Hepatocyte (in vitro differentiated cells): Measurements from ENCODE around the gene MARK3. TPM values are rescaled to one million over a fixed set of nuclear protein-coding genes. Genes with fewer than 3 reads are reported as not detected.
A peak's percentile ranks its signal among the peaks of the same experiment; 100 is the strongest.

Experiments used
- DNase-seq: peaks from one replicate; pipeline ENCODE4 v3.0.0-alpha.2; 2016; ENCODE audit warnings: low spot score
- H2AFZ ChIP-seq: fragments of 200-600 bp; sonication (generic); 2 replicates; pipeline ENCODE4 v1.6.0; 2016; ENCODE audit warnings: antibody characterized with exemption, mild to moderate bottlenecking
- H3K27ac ChIP-seq: fragments of 200-600 bp; sonication (generic); 2 replicates; pipeline ENCODE4 v1.5.1; 2016; ENCODE audit warnings: mild to moderate bottlenecking
- H3K27me3 ChIP-seq: fragments of 200-600 bp; sonication (generic); 2 replicates; pipeline ENCODE4 v1.6.1; 2016
- H3K36me3 ChIP-seq: fragments of 200-600 bp; sonication (generic); replicated peaks from 2 replicates; pipeline ENCODE4 v1.5.1; 2016; ENCODE audit warnings: low read depth; ENCODE audit not compliant: insufficient read depth
- H3K4me1 ChIP-seq: fragments of 200-600 bp; sonication (generic); 2 replicates; pipeline ENCODE4 v1.5.1; 2016; ENCODE audit warnings: mild to moderate bottlenecking, moderate library complexity; ENCODE audit not compliant: insufficient read depth
- H3K4me2 ChIP-seq: fragments of 200-600 bp; sonication (generic); 2 replicates; pipeline ENCODE4 v1.6.0; 2016
- H3K4me3 ChIP-seq: fragments of 200-600 bp; sonication (generic); 2 replicates; pipeline ENCODE4 v1.5.1; 2016; ENCODE audit warnings: mild to moderate bottlenecking
- H3K79me2 ChIP-seq: fragments of 200-600 bp; sonication (generic); 2 replicates; pipeline ENCODE4 v1.6.0; 2017; ENCODE audit warnings: mild to moderate bottlenecking
- H3K9me2 ChIP-seq: fragments of 200-600 bp; sonication (generic); replicated peaks from 2 replicates; pipeline ENCODE4 v1.6.0; 2017; ENCODE audit warnings: mild to moderate bottlenecking; ENCODE audit not compliant: insufficient read depth
- H3K9me3 ChIP-seq: fragments of 200-600 bp; sonication (generic); 2 replicates; pipeline ENCODE4 v1.5.1; 2016; ENCODE audit warnings: low read depth, mild to moderate bottlenecking
- H4K20me1 ChIP-seq: fragments of 200-600 bp; sonication (generic); 2 replicates; pipeline ENCODE4 v1.6.0; 2016; ENCODE audit warnings: mild to moderate bottlenecking; ENCODE audit not compliant: insufficient read depth, poor library complexity, severe bottlenecking
- EZH2 ChIP-seq: fragments of 200-600 bp; sonication (generic); IDR thresholded peaks from 2 replicates; pipeline ENCODE4 v1.6.1; 2016; ENCODE audit warnings: antibody characterized with exemption, mild to moderate bottlenecking, borderline replicate concordance
- EZH2phosphoT487 ChIP-seq: fragments of 200-600 bp; sonication (generic); IDR thresholded peaks from one replicate; pipeline ENCODE4 v1.6.1; 2018; ENCODE audit warnings: antibody characterized with exemption, mild to moderate bottlenecking, low read depth, moderate library complexity; ENCODE audit not compliant: unreplicated experiment, severe bottlenecking
- WGBS: methylation state at CpG from one replicate; pipeline ENCODE4 v1.1.6; 2016; ENCODE audit warnings: low lambda C conversion rate; ENCODE audit errors: missing lambda C conversion rate; 5-methylcytosine and 5-hydroxymethylcytosine counted together
- polyA plus RNA-seq: library from polyadenylated mRNA; unstranded; fragments of >200 nt; fragmentation: Nextera tagmentation; extraction: Ambion mirVana; gene quantifications from 2 replicates; pipeline ENCODE4 v1.2.1, GENCODE V29; 2016
- total RNA-seq: library from RNA; depleted of rRNA; stranded (reverse); fragments of >200 nt; gene quantifications from 2 replicates; pipeline ENCODE4 v1.2.3, GENCODE V29; 2014
- TF ChIP-seq, protein P1 (sequence below): fragments of 200-600 bp; sonication (generic); IDR thresholded peaks from 2 replicates; pipeline ENCODE4 v1.5.1; 2016; ENCODE audit warnings: antibody characterized with exemption, mild to moderate bottlenecking; ENCODE audit not compliant: poor library complexity

Gene MARK3
- total and polyA plus RNA-seq, 2 experiments from 2014 or later = 56.3 to 71.7 TPM

DNA sequence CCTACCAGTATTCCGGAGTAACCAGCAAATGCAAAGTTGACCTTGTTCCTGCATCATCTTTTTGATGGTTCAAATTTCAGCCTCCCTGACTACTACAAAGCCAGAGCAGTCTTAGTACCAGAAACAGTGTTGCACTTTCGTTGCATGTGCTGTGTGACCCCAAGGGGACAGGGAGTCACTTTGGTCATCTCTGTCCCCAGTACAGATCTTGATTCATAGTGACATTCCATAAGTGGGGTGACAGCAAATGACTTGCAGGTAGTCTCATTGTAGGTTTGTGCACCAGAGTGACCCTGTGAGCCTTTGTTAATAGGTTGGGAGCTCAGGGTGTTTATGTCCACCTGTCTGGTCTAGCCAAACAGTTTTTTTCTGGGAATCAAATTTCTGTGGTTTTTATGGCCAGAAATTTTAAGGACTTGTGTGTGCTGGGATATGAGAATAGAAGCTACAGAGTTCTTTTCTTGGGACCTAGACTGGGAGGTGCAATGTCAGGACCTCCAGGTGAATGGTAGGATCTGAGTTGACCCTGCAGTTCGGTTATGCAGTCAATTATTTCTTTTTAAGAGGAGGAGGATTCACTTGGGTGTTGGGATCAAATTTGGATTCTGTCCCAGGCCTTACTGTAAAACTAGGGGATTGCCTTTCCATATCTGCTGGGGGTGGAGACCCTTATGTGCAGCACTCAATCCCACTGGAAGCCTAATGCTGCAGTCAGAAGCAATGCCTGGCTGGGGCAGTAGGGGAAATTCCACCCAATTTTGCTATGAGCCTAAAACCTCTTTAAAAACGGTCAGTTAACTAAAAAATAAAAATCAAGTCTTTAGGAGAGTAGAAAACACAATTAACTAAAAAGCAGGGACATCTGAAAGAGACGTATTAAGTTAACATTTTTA lies 41.1 kb upstream of the MARK3 start:
- no peaks in the 10 kb centered on the region for H3K4me1 ChIP-seq
- H3K9me3 ChIP-seq = no peaks in the 10 kb centered on the region
- no peak overlapping the region for H3K27ac ChIP-seq
- no peak overlapping the region for H3K4me2 ChIP-seq
- TF ChIP-seq, protein P1, sequence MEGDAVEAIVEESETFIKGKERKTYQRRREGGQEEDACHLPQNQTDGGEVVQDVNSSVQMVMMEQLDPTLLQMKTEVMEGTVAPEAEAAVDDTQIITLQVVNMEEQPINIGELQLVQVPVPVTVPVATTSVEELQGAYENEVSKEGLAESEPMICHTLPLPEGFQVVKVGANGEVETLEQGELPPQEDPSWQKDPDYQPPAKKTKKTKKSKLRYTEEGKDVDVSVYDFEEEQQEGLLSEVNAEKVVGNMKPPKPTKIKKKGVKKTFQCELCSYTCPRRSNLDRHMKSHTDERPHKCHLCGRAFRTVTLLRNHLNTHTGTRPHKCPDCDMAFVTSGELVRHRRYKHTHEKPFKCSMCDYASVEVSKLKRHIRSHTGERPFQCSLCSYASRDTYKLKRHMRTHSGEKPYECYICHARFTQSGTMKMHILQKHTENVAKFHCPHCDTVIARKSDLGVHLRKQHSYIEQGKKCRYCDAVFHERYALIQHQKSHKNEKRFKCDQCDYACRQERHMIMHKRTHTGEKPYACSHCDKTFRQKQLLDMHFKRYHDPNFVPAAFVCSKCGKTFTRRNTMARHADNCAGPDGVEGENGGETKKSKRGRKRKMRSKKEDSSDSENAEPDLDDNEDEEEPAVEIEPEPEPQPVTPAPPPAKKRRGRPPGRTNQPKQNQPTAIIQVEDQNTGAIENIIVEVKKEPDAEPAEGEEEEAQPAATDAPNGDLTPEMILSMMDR = no peak
- TF ChIP-seq EZH2 (no peak), EZH2phosphoT487 (no peak)
- H3K4me3 ChIP-seq = no peak overlapping the region
- H3K36me3 ChIP-seq = peaks cover 8% of the 10 kb centered on the region
- H3K27me3 ChIP-seq = no peaks in the 10 kb centered on the region
- H2AFZ ChIP-seq = no peak overlapping the region
- 91% methylated on average over 5 of the region's 5 CpGs for WGBS
- no peak for DNase-seq
- H3K9me2 ChIP-seq = no peaks in the 10 kb centered on the region
- H4K20me1 ChIP-seq = peaks cover 52% of the 10 kb centered on the region
- peaks cover 13% of the 10 kb centered on the region for H3K79me2 ChIP-seq

DNA sequence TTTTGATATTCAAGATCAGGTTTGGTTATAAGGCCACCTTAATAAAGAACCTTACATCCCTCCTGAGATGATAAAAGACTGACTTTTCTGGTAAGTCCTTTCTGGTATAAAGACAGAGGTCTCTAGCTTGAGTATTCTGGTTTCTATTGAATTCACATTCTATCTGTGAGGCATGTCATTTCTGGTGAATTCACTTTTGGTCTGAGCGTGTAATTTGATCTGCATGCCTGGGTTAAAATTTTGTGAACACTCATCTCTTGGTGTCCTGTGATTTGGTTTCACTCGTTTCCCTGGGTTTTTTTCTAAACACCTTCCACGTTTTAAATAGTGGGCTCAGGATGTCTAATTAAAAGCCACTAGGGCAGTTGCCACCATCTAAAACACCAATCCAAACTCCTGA lies 38.9 kb upstream of the MARK3 start:
- Histone ChIP-seq H3K9me2 (no peaks in the 10 kb centered on the region), H3K27me3 (no peaks in the 10 kb centered on the region), H4K20me1 (peaks cover 32% of the 10 kb centered on the region), H3K79me2 (no peaks in the 10 kb centered on the region), H3K4me1 (no peaks in the 10 kb centered on the region), H3K27ac (no peak overlapping the region), H3K9me3 (no peaks in the 10 kb centered on the region), H2AFZ (no peak overlapping the region), H3K4me2 (no peak overlapping the region), H3K4me3 (no peak overlapping the region), H3K36me3 (peaks cover 2% of the 10 kb centered on the region)
- TF ChIP-seq EZH2phosphoT487 (no peak), EZH2 (no peak)
- TF ChIP-seq, protein P1 = no peak
- DNase-seq = no peak
- WGBS = 50% methylated on average over 3 of the region's 3 CpGs

DNA sequence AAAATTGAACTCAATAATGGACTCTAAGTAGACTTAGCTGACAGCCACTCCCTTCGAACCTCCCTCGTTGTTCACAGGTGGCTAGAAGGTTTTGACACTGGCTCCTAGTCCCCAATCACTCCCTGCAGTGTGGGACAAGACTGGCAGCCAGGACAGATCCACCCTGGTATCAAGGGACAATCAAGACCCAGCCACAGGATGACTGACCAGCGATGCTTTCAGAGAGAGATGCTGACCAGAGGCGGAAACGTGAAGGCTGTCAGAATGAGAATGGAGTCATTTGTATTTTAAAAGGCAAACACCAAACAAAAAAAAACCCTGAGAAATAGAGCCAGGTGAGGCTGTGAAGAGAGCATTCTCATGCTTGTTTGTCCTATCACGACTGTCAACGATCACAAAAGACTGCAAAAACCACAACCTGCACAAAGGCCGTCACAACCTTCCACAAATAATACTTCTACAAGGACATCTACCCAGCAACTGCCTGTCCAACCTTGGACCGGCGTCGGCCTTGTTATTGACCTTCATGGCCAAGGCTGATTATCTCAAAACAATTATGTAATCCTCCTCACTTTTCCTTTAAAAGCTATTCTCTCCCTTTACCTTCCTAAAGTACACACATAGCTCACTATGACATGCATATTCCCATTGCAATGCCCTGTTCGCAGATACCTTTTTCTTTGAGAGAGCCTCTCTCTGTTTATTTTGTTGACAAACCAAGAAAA lies 38.0 kb upstream of the MARK3 start:
- DNase-seq = peak; percentile 18
- H3K27me3 ChIP-seq = no peaks in the 10 kb centered on the region
- peaks cover 2% of the 10 kb centered on the region for H3K36me3 ChIP-seq
- H3K4me1 ChIP-seq = no peaks in the 10 kb centered on the region
- H3K4me2 ChIP-seq = no peak overlapping the region
- WGBS = 49% methylated on average over 12 of the region's 12 CpGs
- H3K9me2 ChIP-seq = no peaks in the 10 kb centered on the region
- H3K27ac ChIP-seq = no peak overlapping the region
- no peak overlapping the region for H3K4me3 ChIP-seq
- peaks cover 22% of the 10 kb centered on the region for H4K20me1 ChIP-seq
- no peaks in the 10 kb centered on the region for H3K79me2 ChIP-seq
- H3K9me3 ChIP-seq = no peaks in the 10 kb centered on the region
- no peak overlapping the region for H2AFZ ChIP-seq
- TF ChIP-seq EZH2 = no peak
- TF ChIP-seq, protein P1 = no peak
- TF ChIP-seq EZH2phosphoT487 = no peak
